ENCODE data around the gene RNLS.

GRCh38 chr10:88244781-88245625 lies 338.1 kb downstream of the RNLS start:
- no peak for TF ChIP-seq CTCF (IDR thresholded peaks at IDR 0.05)
- TF ChIP-seq POLR2A (IDR thresholded peaks at IDR 0.05): no peak

Measured in testis (tissue), 2 donors.